ENCODE results near the gene VEZF1.

The VEZF1 gene

GRCh38 chr17:57946798-57947358 lies 41.2 kb downstream of the VEZF1 start:
- no peak overlapping the region for H3K4me3 ChIP-seq
- H3K36me3 ChIP-seq (replicated peaks) = no peaks in the 10 kb centered on the region
- DNase-seq (ENCODE audit: low spot score in 2 of 2) = peak in 1 of 2 experiments; percentile 43
- H3K4me1 ChIP-seq = peaks cover 58% of the 10 kb centered on the region
- in situ Hi-C loops (cut with MboI; ENCODE audit: low sequenced_read_pairs) = loop anchor here (5.0 kb wide), 1 partner anchor 40 kb away; no protein-coding TSS in a partner anchor
- H3K27me3 ChIP-seq (ENCODE audit: low read depth) = no peaks in the 10 kb centered on the region
- no peaks in the 10 kb centered on the region for H3K9me3 ChIP-seq

DNA sequence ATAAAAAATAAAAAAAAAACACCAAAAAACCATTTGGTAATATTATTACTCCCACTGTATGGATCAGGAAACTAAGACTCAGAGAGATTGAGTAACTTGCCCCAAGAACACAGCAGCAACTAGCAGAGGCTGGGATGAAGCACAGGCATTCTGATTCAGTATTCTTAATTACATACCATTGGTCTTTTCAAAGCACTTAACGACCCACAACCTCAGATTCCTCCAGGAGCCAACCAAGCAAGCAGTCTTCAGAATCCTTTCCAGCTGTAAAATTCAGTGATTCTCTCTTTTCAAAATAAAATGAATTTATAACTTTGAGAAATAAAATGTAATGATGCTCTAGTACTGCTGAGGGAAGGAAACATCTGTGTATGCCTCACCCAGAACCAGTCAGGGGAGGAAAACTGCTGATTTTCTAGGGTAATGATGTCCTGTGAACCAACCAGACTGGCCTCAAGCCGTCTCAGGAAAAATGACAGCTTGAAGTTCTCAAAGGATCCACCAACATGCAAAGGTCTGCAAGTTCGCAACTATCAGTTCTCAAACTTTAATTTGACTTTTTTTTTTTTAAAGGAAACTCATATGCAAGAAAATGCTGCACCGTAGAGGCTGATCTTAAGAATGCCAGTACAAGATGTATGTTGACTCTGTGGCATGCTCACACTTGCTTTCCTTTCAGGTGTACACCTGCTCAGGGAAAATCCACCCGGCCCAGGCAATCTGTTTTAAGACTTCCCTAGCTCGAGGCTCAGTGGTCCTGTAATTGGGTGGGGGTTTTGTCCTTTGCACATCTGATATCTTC lies 41.9 kb downstream of the VEZF1 start:
- Histone ChIP-seq H3K27me3 (ENCODE audit: low read depth) (no peaks in the 10 kb centered on the region), H3K4me1 (peaks cover 53% of the 10 kb centered on the region), H3K36me3 (replicated peaks) (no peaks in the 10 kb centered on the region), H3K4me3 (no peak overlapping the region), H3K9me3 (no peaks in the 10 kb centered on the region)
- DNase-seq (ENCODE audit: low spot score in 2 of 2) = no peak
- in situ Hi-C loops (cut with MboI; ENCODE audit: low sequenced_read_pairs) = loop anchor here (5.0 kb wide), 1 partner anchor 39 kb away; no protein-coding TSS in a partner anchor

DNA sequence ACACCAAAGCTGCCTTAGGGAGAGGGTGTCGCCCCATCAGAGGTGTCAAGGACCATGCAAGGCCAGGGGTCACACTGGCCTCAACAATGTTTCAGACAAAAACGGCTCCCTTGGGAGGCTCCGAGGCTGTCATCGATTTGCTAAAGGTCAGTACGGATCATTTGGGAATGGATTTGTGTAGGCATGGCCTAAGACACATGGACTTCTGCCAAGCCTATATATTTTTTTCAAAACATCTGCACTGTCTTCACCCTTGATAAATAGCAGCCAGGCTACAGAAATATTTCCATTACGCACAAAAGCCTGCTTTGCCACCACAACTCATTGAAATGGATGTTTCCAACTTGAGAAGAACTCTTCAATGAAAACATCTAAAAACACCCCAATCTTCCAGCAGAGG lies 43.1 kb downstream of the VEZF1 start:
- no peak overlapping the region for H3K4me3 ChIP-seq
- no peak for DNase-seq (ENCODE audit: low spot score in 2 of 2)
- peaks cover 42% of the 10 kb centered on the region for H3K4me1 ChIP-seq
- in situ Hi-C loops (cut with MboI; ENCODE audit: low sequenced_read_pairs) = loop anchor here (5.0 kb wide), 1 partner anchor 38 kb away; no protein-coding TSS in a partner anchor
- H3K36me3 ChIP-seq (replicated peaks) = no peaks in the 10 kb centered on the region
- no peaks in the 10 kb centered on the region for H3K9me3 ChIP-seq
- H3K27me3 ChIP-seq (ENCODE audit: low read depth) = no peaks in the 10 kb centered on the region

DNA sequence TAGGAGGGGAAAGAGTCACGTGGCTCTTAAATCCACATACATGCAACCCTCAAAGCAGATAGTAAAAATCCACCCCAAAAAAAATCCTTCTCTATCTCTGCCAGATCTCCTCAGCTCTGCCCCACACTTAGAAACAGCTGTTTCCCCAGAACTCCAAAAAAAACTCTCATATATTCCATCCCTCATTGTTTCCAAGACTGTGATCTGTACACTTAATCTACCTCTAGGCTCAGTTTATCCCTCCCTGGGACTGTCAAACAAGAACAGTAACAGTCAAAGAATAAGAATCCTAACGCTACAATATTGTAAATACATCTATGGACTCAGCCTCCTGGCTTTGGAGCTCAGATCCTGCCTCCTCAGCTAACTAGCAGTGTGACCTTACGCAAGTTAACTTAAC lies 44.4 kb downstream of the VEZF1 start:
- in situ Hi-C loops (cut with MboI; ENCODE audit: low sequenced_read_pairs) = no loop called here
- Histone ChIP-seq H3K36me3 (replicated peaks) (no peaks in the 10 kb centered on the region), H3K9me3 (no peaks in the 10 kb centered on the region), H3K27me3 (ENCODE audit: low read depth) (no peaks in the 10 kb centered on the region), H3K4me3 (no peak overlapping the region), H3K4me1 (peaks cover 37% of the 10 kb centered on the region)
- DNase-seq (ENCODE audit: low spot score in 2 of 2) = no peak

DNA sequence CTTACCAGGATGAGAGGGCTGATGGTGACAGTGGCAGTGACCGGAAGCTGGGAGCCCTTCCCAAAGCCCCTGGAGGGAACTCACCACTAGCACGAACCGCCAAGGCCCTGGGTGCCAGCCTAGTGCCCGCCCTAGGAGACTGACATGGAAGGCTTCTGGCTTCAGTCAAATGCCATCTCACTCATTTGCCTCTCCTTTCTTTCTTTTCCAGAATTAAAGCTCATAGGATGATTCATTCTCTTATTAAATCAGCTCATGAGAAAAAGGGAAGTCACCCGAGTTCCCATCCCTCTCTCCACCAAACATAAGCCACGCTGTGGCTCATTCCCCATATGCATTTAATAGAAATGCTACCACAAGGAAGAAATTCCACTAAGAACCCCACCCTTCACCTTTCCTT lies 44.9 kb downstream of the VEZF1 start:
- Histone ChIP-seq H3K36me3 (replicated peaks) (no peaks in the 10 kb centered on the region), H3K9me3 (no peaks in the 10 kb centered on the region), H3K4me3 (no peak overlapping the region), H3K4me1 (peaks cover 32% of the 10 kb centered on the region), H3K27me3 (ENCODE audit: low read depth) (no peaks in the 10 kb centered on the region)
- no peak for DNase-seq (ENCODE audit: low spot score in 2 of 2)
- in situ Hi-C loops (cut with MboI; ENCODE audit: low sequenced_read_pairs) = no loop called here

GRCh38 chr17:57941384-57942370 lies 46.4 kb downstream of the VEZF1 start:
- DNase-seq (ENCODE audit: low spot score in 2 of 2) = no peak
- in situ Hi-C loops (cut with MboI; ENCODE audit: low sequenced_read_pairs) = no loop called here
- Histone ChIP-seq H3K4me3 (no peak overlapping the region), H3K9me3 (no peaks in the 10 kb centered on the region), H3K4me1 (peaks cover 18% of the 10 kb centered on the region), H3K27me3 (ENCODE audit: low read depth) (no peaks in the 10 kb centered on the region), H3K36me3 (replicated peaks) (no peaks in the 10 kb centered on the region)

- Histone ChIP-seq H3K4me3 (no peak overlapping the region), H3K9me3 (no peaks in the 10 kb centered on the region), H3K36me3 (replicated peaks) (no peaks in the 10 kb centered on the region), H3K27me3 (ENCODE audit: low read depth) (no peaks in the 10 kb centered on the region), H3K4me1 (peaks cover 15% of the 10 kb centered on the region)
- no peak for DNase-seq (ENCODE audit: low spot score in 2 of 2)
- in situ Hi-C loops (cut with MboI; ENCODE audit: low sequenced_read_pairs) = no loop called here
These were observed 47.3 kb downstream of the VEZF1 start for GRCh38 chr17:57940653-57941329.

DNA sequence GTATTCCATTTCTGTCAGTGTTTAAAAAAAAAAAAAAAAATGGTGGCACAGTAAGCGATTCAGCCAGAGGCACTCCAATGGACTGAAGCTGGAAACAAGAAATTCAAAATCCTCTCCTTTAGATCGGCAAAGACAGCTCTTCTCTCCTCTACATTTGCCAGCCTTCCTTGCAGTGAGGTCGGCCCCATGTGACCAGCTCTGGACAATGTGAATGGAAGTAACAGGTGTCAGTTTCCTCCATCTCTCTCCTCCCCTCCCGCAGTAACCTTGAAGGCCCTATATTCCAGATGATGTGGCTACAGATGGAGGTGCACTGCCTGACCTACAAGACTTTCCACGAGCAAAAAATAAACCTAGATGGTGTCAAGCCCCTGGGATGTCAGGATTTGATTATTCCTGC lies 47.8 kb downstream of the VEZF1 start:
- no peak for DNase-seq (ENCODE audit: low spot score in 2 of 2)
- Histone ChIP-seq H3K36me3 (replicated peaks) (no peaks in the 10 kb centered on the region), H3K9me3 (no peaks in the 10 kb centered on the region), H3K4me3 (no peak overlapping the region), H3K4me1 (peaks cover 16% of the 10 kb centered on the region), H3K27me3 (ENCODE audit: low read depth) (no peaks in the 10 kb centered on the region)
- in situ Hi-C loops (cut with MboI; ENCODE audit: low sequenced_read_pairs) = no loop called here

- Histone ChIP-seq H3K36me3 (replicated peaks) (no peaks in the 10 kb centered on the region), H3K9me3 (no peaks in the 10 kb centered on the region), H3K27me3 (ENCODE audit: low read depth) (no peaks in the 10 kb centered on the region), H3K4me1 (peaks cover 16% of the 10 kb centered on the region), H3K4me3 (no peak overlapping the region)
- in situ Hi-C loops (cut with MboI; ENCODE audit: low sequenced_read_pairs) = no loop called here
- DNase-seq (ENCODE audit: low spot score in 2 of 2) = no peak
These were observed 48.3 kb downstream of the VEZF1 start for GRCh38 chr17:57939797-57940196.

- peaks cover 14% of the 10 kb centered on the region for H3K4me1 ChIP-seq
- H3K9me3 ChIP-seq = no peaks in the 10 kb centered on the region
- in situ Hi-C loops (cut with MboI; ENCODE audit: low sequenced_read_pairs) = no loop called here
- H3K4me3 ChIP-seq = no peak overlapping the region
- DNase-seq (ENCODE audit: low spot score in 2 of 2) = no peak
- no peaks in the 10 kb centered on the region for H3K36me3 ChIP-seq (replicated peaks)
- H3K27me3 ChIP-seq (ENCODE audit: low read depth) = no peaks in the 10 kb centered on the region
These were observed 50.0 kb downstream of the VEZF1 start for GRCh38 chr17:57938061-57938502.

DNA sequence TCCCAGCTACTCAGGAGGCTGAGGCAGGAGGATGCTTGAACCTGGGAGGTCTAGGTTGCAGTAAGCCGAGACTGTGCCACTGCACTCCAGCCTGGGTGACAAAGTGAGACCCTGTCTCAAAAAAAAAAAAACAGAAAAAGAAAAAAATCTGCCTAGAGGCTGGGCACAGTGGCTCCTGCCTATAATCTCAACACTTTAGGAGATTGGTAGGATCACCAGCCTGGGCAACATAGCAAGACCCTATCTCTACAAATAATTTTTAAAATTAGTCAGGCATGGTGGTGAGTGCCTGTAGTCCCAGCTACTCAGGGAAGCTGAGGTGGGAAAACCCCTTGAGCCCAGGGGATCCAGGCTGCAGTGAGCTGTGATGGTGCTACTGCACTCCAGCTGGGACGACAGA lies 50.6 kb downstream of the VEZF1 start:
- H3K4me3 ChIP-seq = no peak overlapping the region
- H3K9me3 ChIP-seq = no peaks in the 10 kb centered on the region
- no peaks in the 10 kb centered on the region for H3K27me3 ChIP-seq (ENCODE audit: low read depth)
- in situ Hi-C loops (cut with MboI; ENCODE audit: low sequenced_read_pairs) = no loop called here
- H3K36me3 ChIP-seq (replicated peaks) = no peaks in the 10 kb centered on the region
- peaks cover 14% of the 10 kb centered on the region for H3K4me1 ChIP-seq
- DNase-seq (ENCODE audit: low spot score in 2 of 2) = no peak

DNA sequence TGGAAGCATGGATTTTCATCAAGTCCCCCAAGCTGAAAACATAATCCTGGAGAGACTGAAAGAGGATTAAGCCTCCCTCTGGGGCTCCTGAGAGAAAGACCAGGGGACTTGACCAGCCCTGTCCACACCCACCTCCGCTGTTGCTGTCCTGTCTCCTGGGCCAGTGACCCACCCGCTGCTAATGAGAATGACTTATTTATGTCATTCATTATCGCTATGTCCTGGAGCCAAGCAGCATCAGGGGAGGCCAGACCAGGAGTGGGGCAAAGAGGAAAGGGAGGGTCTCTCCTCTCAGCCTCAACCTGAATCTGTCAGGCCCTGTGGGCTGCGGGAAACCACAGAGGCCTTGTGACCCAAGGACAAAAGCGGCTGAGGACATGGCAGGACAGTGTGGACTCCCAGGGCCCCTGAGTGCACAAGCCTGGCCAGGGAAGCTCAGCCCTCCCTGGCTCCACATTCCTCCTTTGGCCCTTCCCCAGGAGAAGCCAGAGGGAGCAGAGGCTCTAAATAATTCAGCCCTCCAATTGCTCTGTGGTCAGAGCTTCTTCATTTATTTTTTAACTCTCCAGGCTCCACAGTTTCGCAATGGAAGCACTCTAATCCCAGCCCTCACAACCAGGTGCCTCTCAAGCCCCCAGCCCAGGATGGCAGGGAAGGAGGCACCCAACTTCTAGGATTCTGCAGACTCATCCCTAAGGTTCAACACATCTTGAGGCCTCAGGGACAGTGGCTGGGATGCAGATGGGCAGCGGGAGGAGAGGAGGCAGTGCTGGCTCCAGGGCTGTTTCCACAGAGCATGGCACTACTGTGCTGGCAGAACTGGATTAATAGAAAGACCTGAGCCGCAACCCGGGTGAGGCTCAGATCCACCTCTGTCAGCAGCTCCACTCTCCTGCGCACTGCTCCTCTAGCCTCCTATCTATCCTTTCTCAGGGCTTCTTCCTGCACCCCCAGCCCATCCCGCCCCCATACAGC lies 51.9 kb downstream of the VEZF1 start:
- DNase-seq (ENCODE audit: low spot score in 2 of 2) = no peak
- Histone ChIP-seq H3K36me3 (replicated peaks) (no peaks in the 10 kb centered on the region), H3K27me3 (ENCODE audit: low read depth) (no peaks in the 10 kb centered on the region), H3K4me3 (no peak overlapping the region), H3K4me1 (peaks cover 14% of the 10 kb centered on the region), H3K9me3 (no peaks in the 10 kb centered on the region)
- in situ Hi-C loops (cut with MboI; ENCODE audit: low sequenced_read_pairs) = no loop called here

All from HAP-1 (cell line).